H1 (cell line): ENCODE data around the gene PTCH1. TPM values are rescaled to one million over a fixed set of nuclear protein-coding genes. Genes with fewer than 3 reads are reported as not detected.

ENCODE experiments used
- CHD7 ChIP-seq: fragments of 300-600 bp; sonication (generic); IDR thresholded peaks from 2 replicates; pipeline ENCODE4 v1.7.1; 2012; ENCODE audit warnings: low read length, moderate library complexity, mild to moderate bottlenecking, inconsistent platforms; ENCODE audit not compliant: insufficient replicate concordance
- CTBP2 ChIP-seq: IDR thresholded peaks from 2 replicates; pipeline ENCODE4 v1.7.0; 2011; ENCODE audit warnings: borderline replicate concordance, mild to moderate bottlenecking, moderate library complexity, mixed read lengths, low read length; ENCODE audit not compliant: insufficient read depth, insufficient read length
- NANOG ChIP-seq: IDR thresholded peaks from 2 replicates; pipeline ENCODE4 v1.6.1; 2011; ENCODE audit warnings: low read length, low read depth, mild to moderate bottlenecking, inconsistent platforms; ENCODE audit not compliant: insufficient read depth, poor library complexity, severe bottlenecking
- TCF12 ChIP-seq: IDR thresholded peaks from 2 replicates; pipeline ENCODE4 v1.6.1; 2011; ENCODE audit warnings: low read depth, mild to moderate bottlenecking, low read length
- polyA plus RNA-seq, 7 experiments: library from polyadenylated mRNA; depleted of rRNA in 3 of 7; stranded (reverse) in 5 of 7; unstranded in 2 of 7; fragments of >200 nt in 5 of 7; fragments of 200-250 nt in 2 of 7; gene quantifications; 1 replicate in 5 of 7; 2 replicates in 1 of 7; 4 replicates in 1 of 7; pipeline versions ENCODE4 v1.2.1 to v1.2.3, GENCODE V29; 2011 to 2013; ENCODE audit warnings: missing spikeins in 2 of 7, mixed read lengths in 2 of 7
- total RNA-seq: library from RNA; stranded (reverse); fragmentation: NEBNext Ultra II Directional; extraction: Animal tissue kit (Norgen Biotek cat#: 25700); gene quantifications from 2 replicates; pipeline ENCODE4 v1.2.1, GENCODE V29; 2021

Gene PTCH1
- total and polyA plus RNA-seq, 2 of the 8 experiments (the other 6 are each of a cell fraction or from before 2014, with no cell fraction given): 6.4 to 34.1 TPM

- no peak for TF ChIP-seq CHD7
- TF ChIP-seq CTBP2: no peak
- no peak for TF ChIP-seq TCF12
- TF ChIP-seq NANOG: no peak
Observed at GRCh38 chr9:95449016-95449415, 67.8 kb downstream of the PTCH1 start (continued).
